Fibroblast of skin of scalp (primary cell): Measurements from ENCODE around the gene KCNA10. TPM values are rescaled to one million over a fixed set of nuclear protein-coding genes. Genes with fewer than 3 reads are reported as not detected.

Source experiments
- DNase-seq: peaks from one replicate; pipeline ENCODE4 v3.0.0-alpha.2; 2013
- polyA plus RNA-seq, 2 experiments: library from polyadenylated mRNA; unstranded; fragments of 120-200 nt; gene quantifications; one replicate each; pipeline ENCODE4 v1.2.1, GENCODE V29; 2013; ENCODE audit not compliant: insufficient read length in 2 of 2

The KCNA10 gene
- not detected for polyA plus RNA-seq (2013, experiment 1 of 2; ENCODE audit: insufficient read length)
- not detected for polyA plus RNA-seq (2013, experiment 2 of 2; ENCODE audit: insufficient read length)

- DNase-seq, result no peak
Observed at GRCh38 chr1:110519125-110519810, at the start of gene KCNA10. Gene KCNA10 (minus strand): TSS chr1:110519175. CDS start chr1:110518787, 388 bp downstream.

- no peak for DNase-seq
Observed at GRCh38 chr1:110566836-110567235, 47.9 kb upstream of the KCNA10 start.

- DNase-seq, result no peak
Observed at GRCh38 chr1:110565565-110565964, 46.6 kb upstream of the KCNA10 start.

- no peak for DNase-seq
Observed at GRCh38 chr1:110563089-110563488, 44.1 kb upstream of the KCNA10 start.

- no peak for DNase-seq
Observed at GRCh38 chr1:110561596-110561995, 42.6 kb upstream of the KCNA10 start.

GRCh38 chr1:110559157-110559556, 40.2 kb upstream of the KCNA10 start:
- no peak for DNase-seq

GRCh38 chr1:110557481-110557880, 38.5 kb upstream of the KCNA10 start:
- no peak for DNase-seq

- DNase-seq, result no peak
Observed at GRCh38 chr1:110556471-110556807, 37.5 kb upstream of the KCNA10 start.

- DNase-seq, result no peak
Observed at GRCh38 chr1:110555807-110556470, 37.0 kb upstream of the KCNA10 start.

GRCh38 chr1:110554871-110555801, 36.2 kb upstream of the KCNA10 start:
- DNase-seq, result peak; percentile 18

- DNase-seq, result no peak
Observed at GRCh38 chr1:110551278-110551809, 32.4 kb upstream of the KCNA10 start.

- no peak for DNase-seq
Observed at GRCh38 chr1:110549831-110550230, 30.9 kb upstream of the KCNA10 start.

GRCh38 chr1:110548381-110548780, 29.4 kb upstream of the KCNA10 start:
- peak; percentile 2 for DNase-seq

- no peak for DNase-seq
Observed at GRCh38 chr1:110547017-110547416, 28.0 kb upstream of the KCNA10 start.

- DNase-seq, result no peak
Observed at GRCh38 chr1:110545492-110545891, 26.5 kb upstream of the KCNA10 start.

- no peak for DNase-seq
Observed at GRCh38 chr1:110544753-110545152, 25.8 kb upstream of the KCNA10 start.

GRCh38 chr1:110542725-110543124, 23.8 kb upstream of the KCNA10 start:
- peak; percentile 48 for DNase-seq

- DNase-seq, result no peak
Observed at GRCh38 chr1:110541906-110542395, 23.0 kb upstream of the KCNA10 start.

- DNase-seq, result no peak
Observed at GRCh38 chr1:110540891-110541685, 22.1 kb upstream of the KCNA10 start.

- DNase-seq, result no peak
Observed at GRCh38 chr1:110538921-110539320, 19.9 kb upstream of the KCNA10 start.

GRCh38 chr1:110538075-110538474, 19.1 kb upstream of the KCNA10 start:
- no peak for DNase-seq

- no peak for DNase-seq
Observed at GRCh38 chr1:110535985-110536384, 17.0 kb upstream of the KCNA10 start.
